BLaER1 treated with 17β-estradiol and CSF1 and Interleukin-3, amounts not matched to agents 10 nM and 100 nM (cell line): ENCODE results near the gene AR.

Experiments used
- H3K27ac ChIP-seq, 11 experiments: shearing (Covaris generic); formaldehyde crosslinking; 2 replicates each; pipeline ENCODE4 v1.8.1; 2022
- H3K27me3 ChIP-seq, 11 experiments: shearing (Covaris generic); formaldehyde crosslinking; 2 replicates each; pipeline ENCODE4 v1.8.1; 2022
- H3K36me3 ChIP-seq, 11 experiments: shearing (Covaris generic); formaldehyde crosslinking; 2 replicates each; pipeline ENCODE4 v1.8.1; 2022
- H3K4me1 ChIP-seq, 10 experiments: shearing (Covaris generic); formaldehyde crosslinking; 2 replicates each; pipeline ENCODE4 v1.8.1; 2022
- H3K4me2 ChIP-seq, 11 experiments: shearing (Covaris generic); formaldehyde crosslinking; 2 replicates each; pipeline ENCODE4 v1.8.1; 2022
- H3K4me3 ChIP-seq, 10 experiments: shearing (Covaris generic); formaldehyde crosslinking; 2 replicates each; pipeline ENCODE4 v1.8.1; 2022
- H3K9ac ChIP-seq, 11 experiments: shearing (Covaris generic); formaldehyde crosslinking; 2 replicates each; pipeline ENCODE4 v1.8.1; 2022
- H3K9me3 ChIP-seq, 11 experiments: shearing (Covaris generic); formaldehyde crosslinking; replicated peaks in 1 of 11; 2 replicates each; pipeline ENCODE4 v1.8.1; 2022
- H4K20me1 ChIP-seq, 11 experiments: shearing (Covaris generic); formaldehyde crosslinking; 2 replicates each; pipeline ENCODE4 v1.8.1; 2022
- Cebpa-rat ChIP-seq, 11 experiments: shearing (Covaris generic); IDR thresholded peaks; 2 replicates each; pipeline ENCODE4 v1.8.1; 2022

Gene AR

GRCh38 chrX:67543818-67544217 is at the start of gene AR:
Gene AR (plus strand): TSS chrX:67544021. CDS start chrX:67545147, 1,126 bp downstream.
- Histone ChIP-seq H3K4me2 (peak within 1 kb of the TSS; percentile 68 to 94 (median 75)), H4K20me1 (peaks cover 0 to 19% (median 0%) of the 10 kb centered on the region in 11 experiments; a peak in 6 of 22 replicates), H3K9me3 (peaks cover 0 to 16% (median 9%) of the 10 kb centered on the region in 11 experiments; a peak in 9 of 22 replicates), H3K27me3 (peaks cover 0 to 6% (median 0%) of the 10 kb centered on the region in 11 experiments; a peak in 4 of 22 replicates), H3K36me3 (no peaks in the 10 kb centered on the region), H3K27ac (peak within 1 kb of the TSS in 9 of 11 experiments; percentile 27 to 77 (median 74); a peak in 17 of 22 replicates), H3K4me1 (peaks cover 4 to 14% (median 7%) of the 10 kb centered on the region in 10 experiments; a peak in 13 of 20 replicates), H3K4me3 (peak within 1 kb of the TSS; percentile 59 to 81 (median 72)), H3K9ac (peak within 1 kb of the TSS; percentile 68 to 83 (median 81); a peak in 21 of 22 replicates)
- TF ChIP-seq Cebpa-rat (IDR thresholded peaks at IDR 0.05) = no peak

- no peak overlapping the region for H3K9ac ChIP-seq
- H3K27ac ChIP-seq = no peak overlapping the region
- H3K4me1 ChIP-seq = no peaks in the 10 kb centered on the region
- H4K20me1 ChIP-seq = no peaks in the 10 kb centered on the region
- H3K4me2 ChIP-seq = no peak overlapping the region
- H3K9me3 ChIP-seq = peaks cover 0 to 8% (median 4%) of the 10 kb centered on the region in 11 experiments; a peak in 4 of 22 replicates
- TF ChIP-seq Cebpa-rat (IDR thresholded peaks at IDR 0.05) = no peak
- no peaks in the 10 kb centered on the region for H3K36me3 ChIP-seq
- no peaks in the 10 kb centered on the region for H3K27me3 ChIP-seq
- no peak overlapping the region for H3K4me3 ChIP-seq
These were observed 43.2 kb upstream of the AR start for GRCh38 chrX:67500617-67501016.

- no peaks in the 10 kb centered on the region for H4K20me1 ChIP-seq
- no peak overlapping the region for H3K27ac ChIP-seq
- no peak overlapping the region for H3K4me2 ChIP-seq
- peaks cover 0 to 20% (median 8%) of the 10 kb centered on the region in 11 experiments; a peak in 6 of 22 replicates for H3K9me3 ChIP-seq
- no peak overlapping the region for H3K9ac ChIP-seq
- H3K36me3 ChIP-seq = no peaks in the 10 kb centered on the region
- no peak for TF ChIP-seq Cebpa-rat (IDR thresholded peaks at IDR 0.05)
- no peaks in the 10 kb centered on the region for H3K27me3 ChIP-seq
- no peaks in the 10 kb centered on the region for H3K4me1 ChIP-seq
- no peak overlapping the region for H3K4me3 ChIP-seq
These were observed 40.8 kb upstream of the AR start for GRCh38 chrX:67503004-67503403.

GRCh38 chrX:67503453-67503852 is 40.4 kb upstream of the AR start:
- TF ChIP-seq Cebpa-rat (IDR thresholded peaks at IDR 0.05) = no peak
- Histone ChIP-seq H3K4me3 (no peak overlapping the region), H3K9me3 (peaks cover 0 to 20% (median 8%) of the 10 kb centered on the region in 11 experiments; a peak in 6 of 22 replicates), H3K27ac (no peak overlapping the region), H3K27me3 (no peaks in the 10 kb centered on the region), H3K4me2 (no peak overlapping the region), H3K9ac (no peak overlapping the region), H3K4me1 (no peaks in the 10 kb centered on the region), H3K36me3 (no peaks in the 10 kb centered on the region), H4K20me1 (no peaks in the 10 kb centered on the region)

GRCh38 chrX:67520671-67521070 is 23.1 kb upstream of the AR start:
- TF ChIP-seq Cebpa-rat (IDR thresholded peaks at IDR 0.05) = no peak
- Histone ChIP-seq H3K9ac (no peak overlapping the region), H3K4me3 (no peak overlapping the region), H3K4me2 (no peak overlapping the region), H3K27me3 (no peaks in the 10 kb centered on the region), H4K20me1 (no peaks in the 10 kb centered on the region), H3K9me3 (peaks cover 6 to 28% (median 13%) of the 10 kb centered on the region in 11 experiments; a peak in 19 of 22 replicates), H3K36me3 (no peaks in the 10 kb centered on the region), H3K27ac (no peak overlapping the region), H3K4me1 (no peaks in the 10 kb centered on the region)

- Histone ChIP-seq H3K27ac (no peak overlapping the region), H3K9ac (no peak overlapping the region), H3K9me3 (peaks cover 6 to 17% (median 10%) of the 10 kb centered on the region in 11 experiments; a peak in 19 of 22 replicates), H4K20me1 (no peaks in the 10 kb centered on the region), H3K27me3 (no peaks in the 10 kb centered on the region), H3K4me2 (no peak overlapping the region), H3K4me1 (no peaks in the 10 kb centered on the region), H3K4me3 (no peak overlapping the region), H3K36me3 (no peaks in the 10 kb centered on the region)
- no peak for TF ChIP-seq Cebpa-rat (IDR thresholded peaks at IDR 0.05)
These were observed 20.7 kb upstream of the AR start for GRCh38 chrX:67523002-67523681.

GRCh38 chrX:67523932-67524331 is 19.9 kb upstream of the AR start:
- no peak overlapping the region for H3K4me3 ChIP-seq
- no peak for TF ChIP-seq Cebpa-rat (IDR thresholded peaks at IDR 0.05)

GRCh38 chrX:67524428-67524827 is 19.4 kb upstream of the AR start:
- Histone ChIP-seq H3K9ac (no peak overlapping the region), H3K36me3 (no peaks in the 10 kb centered on the region), H3K4me3 (no peak overlapping the region), H4K20me1 (no peaks in the 10 kb centered on the region), H3K27ac (no peak overlapping the region), H3K27me3 (no peaks in the 10 kb centered on the region), H3K4me2 (no peak overlapping the region), H3K9me3 (peaks cover 0 to 4% (median 0%) of the 10 kb centered on the region in 11 experiments; a peak in 1 of 22 replicates), H3K4me1 (no peaks in the 10 kb centered on the region)
- TF ChIP-seq Cebpa-rat (IDR thresholded peaks at IDR 0.05) = no peak

More at GRCh38 chrX:67523932-67524331, 19.9 kb upstream of the AR start:
- H3K4me2 ChIP-seq = no peak overlapping the region
- no peak overlapping the region for H3K27ac ChIP-seq
- H3K4me1 ChIP-seq = no peaks in the 10 kb centered on the region
- no peaks in the 10 kb centered on the region for H3K36me3 ChIP-seq
- H3K27me3 ChIP-seq = no peaks in the 10 kb centered on the region
- no peak overlapping the region for H3K9ac ChIP-seq
- H4K20me1 ChIP-seq = no peaks in the 10 kb centered on the region
- peaks cover 4 to 9% (median 5%) of the 10 kb centered on the region in 11 experiments; a peak in 19 of 22 replicates for H3K9me3 ChIP-seq

- Histone ChIP-seq H3K36me3 (no peaks in the 10 kb centered on the region), H4K20me1 (no peaks in the 10 kb centered on the region), H3K4me3 (no peak overlapping the region), H3K27me3 (no peaks in the 10 kb centered on the region), H3K9ac (no peak overlapping the region), H3K27ac (no peak overlapping the region), H3K9me3 (no peaks in the 10 kb centered on the region), H3K4me1 (no peaks in the 10 kb centered on the region), H3K4me2 (no peak overlapping the region)
- no peak for TF ChIP-seq Cebpa-rat (IDR thresholded peaks at IDR 0.05)
These were observed 18.7 kb upstream of the AR start for GRCh38 chrX:67524950-67525691.
